ENCODE data around the gene LBHD1. TPM values are rescaled to one million over a fixed set of nuclear protein-coding genes. Genes with fewer than 3 reads are reported as not detected.
A peak's percentile ranks its signal among the peaks of the same experiment; 100 is the strongest.

Gene LBHD1
- total RNA-seq, 1 donor from 2014 or later, result 24.3 TPM

DNA sequence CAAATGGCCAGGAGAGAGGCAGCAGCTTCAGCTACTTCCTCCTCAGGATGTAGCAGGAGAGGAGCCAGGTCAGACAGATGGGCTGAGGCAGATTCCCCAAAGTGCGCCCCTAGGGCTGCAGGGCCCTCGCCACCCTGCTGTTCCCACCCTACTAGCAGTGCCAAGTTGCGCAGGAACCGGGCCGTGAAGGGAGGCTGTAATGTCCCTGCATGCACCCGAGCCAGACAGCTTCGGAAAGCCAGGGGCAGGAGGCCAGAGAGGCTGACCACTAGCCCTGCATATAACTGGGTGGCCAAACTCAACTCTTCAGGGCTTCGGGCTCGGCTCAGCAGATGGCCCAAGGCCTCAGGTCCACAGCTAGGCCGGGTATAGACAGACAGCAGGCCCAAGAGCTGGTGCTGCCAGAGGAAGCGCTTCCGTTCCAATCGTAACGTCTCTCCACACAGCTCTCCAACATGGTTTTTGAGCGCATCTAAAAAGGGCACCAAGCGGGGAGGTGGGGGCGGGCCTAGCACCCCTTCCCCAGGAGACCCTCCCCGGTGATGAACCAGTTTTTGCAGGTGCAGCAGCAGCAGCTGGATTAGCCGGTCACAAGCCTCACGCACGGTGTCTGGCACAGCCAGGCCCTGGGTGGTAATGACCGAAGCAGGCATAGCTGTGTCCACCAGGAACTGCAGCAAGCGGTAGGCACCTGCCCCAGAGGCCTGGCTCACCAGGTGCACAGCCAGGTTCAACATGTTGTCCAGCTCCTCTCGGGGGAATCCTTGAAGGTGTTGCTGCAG lies 23.7 kb downstream of the LBHD1 start:
- H3K27me3 Mint-ChIP-seq (ENCODE audit: insufficient read depth), result no peaks in the 10 kb centered on the region
- no peaks in the 10 kb centered on the region for H3K9me3 Mint-ChIP-seq
- no peak overlapping the region for H3K4me3 Mint-ChIP-seq
- H3K36me3 Mint-ChIP-seq (ENCODE audit: low read depth), result peaks cover 17% of the 10 kb centered on the region
- H3K4me1 Mint-ChIP-seq (ENCODE audit: low read depth), result peaks cover 32% of the 10 kb centered on the region
- intact Hi-C loops (cut with micrococcal nuclease), result no loop called here
- no peak for DNase-seq (ENCODE audit: low spot score)
- no peak overlapping the region for H3K27ac Mint-ChIP-seq

DNA sequence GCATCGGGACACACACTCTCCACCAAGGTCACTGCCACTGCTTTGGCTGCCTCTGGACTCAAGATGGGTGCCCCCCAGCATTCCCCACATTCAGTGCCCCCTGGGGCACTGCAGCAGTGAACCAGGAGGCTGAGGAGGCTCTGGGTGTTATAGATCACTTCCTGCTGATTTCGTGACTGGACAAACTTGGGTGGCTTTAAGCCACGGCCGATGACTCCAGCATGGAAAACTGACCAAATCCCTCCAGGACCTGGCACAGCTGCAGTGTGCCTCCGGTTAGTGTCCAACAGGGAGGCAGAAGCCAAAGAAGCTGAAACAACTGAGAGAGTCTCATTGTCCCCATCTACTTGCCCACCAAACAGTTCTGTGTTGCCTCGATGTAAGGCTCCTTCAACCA lies 24.5 kb downstream of the LBHD1 start:
- Mint-ChIP-seq H3K9me3 (no peaks in the 10 kb centered on the region), H3K4me1 (ENCODE audit: low read depth) (peaks cover 30% of the 10 kb centered on the region), H3K4me3 (peak overlapping the region; percentile 5), H3K27ac (no peak overlapping the region), H3K27me3 (ENCODE audit: insufficient read depth) (no peaks in the 10 kb centered on the region), H3K36me3 (ENCODE audit: low read depth) (peaks cover 16% of the 10 kb centered on the region)
- no peak for DNase-seq (ENCODE audit: low spot score)
- intact Hi-C loops (cut with micrococcal nuclease), result no loop called here

DNA sequence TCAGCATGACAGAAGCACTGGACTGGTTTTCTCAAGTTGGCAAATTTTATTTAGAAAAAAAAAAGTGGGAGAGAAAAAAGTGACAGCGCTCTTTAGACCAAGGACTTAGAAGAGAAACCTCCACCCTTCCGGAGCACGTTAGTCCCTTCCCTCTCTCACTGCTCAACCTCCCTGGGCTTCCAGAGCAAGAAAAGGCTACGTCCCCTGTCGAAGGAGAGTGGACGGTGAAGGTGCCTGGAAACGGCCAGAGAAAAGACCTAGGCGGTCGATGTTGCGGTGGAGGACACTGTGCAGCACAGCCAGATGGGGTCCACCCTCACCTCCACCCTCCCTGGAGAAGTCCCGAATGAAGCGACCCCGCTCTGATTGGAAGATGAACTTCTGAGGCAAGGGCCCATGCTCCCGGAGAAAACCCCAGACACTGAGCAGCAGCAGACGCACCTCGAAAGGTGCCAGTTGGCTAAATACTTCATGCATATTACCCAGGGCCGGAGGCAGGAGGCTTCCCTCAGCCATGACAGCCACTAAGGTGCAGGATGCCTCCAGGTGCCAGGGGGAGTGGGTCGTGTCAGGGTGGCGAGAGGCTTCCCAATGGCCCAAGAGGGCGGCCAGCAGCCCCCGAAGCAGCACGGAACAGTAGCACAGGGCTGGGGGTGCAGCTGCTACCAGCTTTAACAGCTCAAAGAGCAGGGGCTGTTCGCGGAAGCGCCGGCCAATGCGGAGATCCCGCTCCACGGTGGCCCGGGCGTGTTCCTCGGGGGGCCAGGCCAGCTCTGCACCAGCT lies 25.1 kb downstream of the LBHD1 start:
- Mint-ChIP-seq H3K27ac (peak overlapping the region; percentile 98), H3K27me3 (ENCODE audit: insufficient read depth) (no peaks in the 10 kb centered on the region), H3K36me3 (ENCODE audit: low read depth) (peaks cover 13% of the 10 kb centered on the region), H3K4me1 (ENCODE audit: low read depth) (peaks cover 24% of the 10 kb centered on the region), H3K4me3 (peak overlapping the region; percentile 100), H3K9me3 (no peaks in the 10 kb centered on the region)
- no peak for DNase-seq (ENCODE audit: low spot score)
- intact Hi-C loops (cut with micrococcal nuclease), result loop anchor here (1.0 kb wide), 12 partner anchors 18 to 209 kb away; partner anchors contain the start of genes C11orf98, CSKMT, EML3 and HNRNPUL2

DNA sequence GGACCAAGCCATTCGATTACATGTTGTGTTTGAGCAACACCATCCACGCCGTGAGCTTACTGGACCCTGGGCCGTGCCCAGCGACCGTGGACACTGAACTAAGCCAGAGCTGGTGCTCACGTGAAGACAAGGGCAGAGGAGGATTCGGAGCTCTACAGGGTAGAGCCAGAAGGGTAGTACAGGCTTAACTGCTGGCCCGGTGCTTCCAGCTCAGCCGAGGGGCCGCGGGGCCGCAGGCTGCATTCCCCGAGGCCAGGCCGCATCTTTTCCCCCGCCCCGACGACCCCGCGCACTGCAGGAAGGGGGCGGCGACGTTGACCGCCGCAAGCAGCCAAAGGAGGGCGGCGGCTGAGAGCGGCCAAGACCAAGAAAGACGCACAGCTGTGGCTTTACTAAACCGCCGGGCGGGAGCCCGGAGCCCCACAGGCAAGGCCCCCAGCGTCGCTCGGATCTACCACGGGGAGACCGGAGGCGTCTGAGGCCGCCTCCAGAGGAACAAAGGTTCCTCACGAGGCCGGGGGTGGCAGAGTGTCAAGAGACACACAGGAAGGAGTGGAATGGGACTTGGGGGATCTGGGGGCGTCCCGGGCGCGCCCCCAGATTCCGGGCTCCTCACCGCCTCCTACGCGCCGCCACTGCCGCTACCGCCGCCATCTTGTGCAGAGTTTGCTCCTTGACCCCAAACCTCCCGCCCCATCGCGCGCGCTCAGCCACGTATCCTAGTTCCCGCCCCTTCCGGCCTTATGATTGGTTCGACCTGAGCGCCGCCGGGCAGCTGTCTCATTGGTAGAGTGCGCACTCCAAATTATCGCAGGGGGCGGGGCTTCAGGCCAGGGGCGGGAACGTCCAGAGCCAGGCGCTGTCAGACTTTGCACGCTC lies 25.9 kb downstream of the LBHD1 start, which contains the start of gene GANAB:
TSS of gene GANAB (minus strand) at position 668 of the 879 bp plus-strand sequence. CDS start at position 654, 14 bp downstream.
- peak within 1 kb of the TSS; percentile 100 for H3K4me3 Mint-ChIP-seq
- H3K36me3 Mint-ChIP-seq (ENCODE audit: low read depth), result peaks cover 13% of the 10 kb centered on the region
- peak within 1 kb of the TSS; percentile 98 for H3K27ac Mint-ChIP-seq
- DNase-seq (ENCODE audit: low spot score), result peak; percentile 97
- intact Hi-C loops (cut with micrococcal nuclease), result loop anchor here (1.0 kb wide), 12 partner anchors 19 to 210 kb away; partner anchors contain the start of genes C11orf98, CSKMT, EML3 and HNRNPUL2
- H3K27me3 Mint-ChIP-seq (ENCODE audit: insufficient read depth), result no peaks in the 10 kb centered on the region
- peaks cover 25% of the 10 kb centered on the region for H3K4me1 Mint-ChIP-seq (ENCODE audit: low read depth)
- no peaks in the 10 kb centered on the region for H3K9me3 Mint-ChIP-seq

DNA sequence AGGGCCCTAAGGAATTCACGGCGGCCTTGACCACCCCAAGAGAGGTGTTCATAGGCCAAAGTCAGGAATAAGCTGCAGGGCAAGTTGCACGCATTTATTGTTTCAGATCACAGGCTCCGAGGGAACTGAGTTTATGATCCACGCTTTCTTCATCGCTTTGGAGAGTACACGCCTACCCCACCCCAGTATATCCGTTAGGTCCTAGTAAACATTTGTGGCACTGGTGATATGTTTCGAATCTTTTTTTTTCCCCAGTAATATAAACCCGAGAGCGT lies 26.5 kb downstream of the LBHD1 start:
- DNase-seq (ENCODE audit: low spot score), result no peak
- H3K27me3 Mint-ChIP-seq (ENCODE audit: insufficient read depth), result no peaks in the 10 kb centered on the region

DNA sequence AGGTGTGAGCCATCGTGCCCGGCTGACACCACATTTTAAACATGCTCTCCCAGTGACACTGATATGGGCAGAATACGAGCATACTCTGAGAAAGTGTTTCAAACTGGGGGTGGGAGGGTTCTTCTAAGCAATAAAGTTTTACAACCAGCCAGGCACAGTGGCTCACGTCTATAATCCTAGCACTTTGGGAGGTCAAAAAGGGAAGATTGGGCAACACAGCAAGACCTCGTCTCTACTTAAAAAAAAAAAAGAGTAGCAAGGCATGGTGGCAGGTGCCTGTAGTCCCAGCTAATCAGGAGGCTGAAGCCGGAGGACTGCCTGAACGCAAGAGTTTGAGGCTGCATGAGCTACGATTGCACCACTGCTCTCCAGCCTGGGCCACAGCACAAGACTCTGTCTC lies 27.8 kb downstream of the LBHD1 start:
- Mint-ChIP-seq H3K27me3 (ENCODE audit: insufficient read depth) (no peaks in the 10 kb centered on the region), H3K4me3 (peak overlapping the region; percentile 71), H3K9me3 (no peaks in the 10 kb centered on the region), H3K36me3 (ENCODE audit: low read depth) (peaks cover 20% of the 10 kb centered on the region), H3K4me1 (ENCODE audit: low read depth) (peaks cover 39% of the 10 kb centered on the region), H3K27ac (no peak overlapping the region)
- intact Hi-C loops (cut with micrococcal nuclease), result no loop called here
- no peak for DNase-seq (ENCODE audit: low spot score)

More for the DNA sequence above, 26.5 kb downstream of the LBHD1 start:
- Mint-ChIP-seq H3K4me1 (ENCODE audit: low read depth) (peaks cover 31% of the 10 kb centered on the region), H3K36me3 (ENCODE audit: low read depth) (peaks cover 15% of the 10 kb centered on the region), H3K27ac (peak overlapping the region; percentile 98), H3K9me3 (no peaks in the 10 kb centered on the region), H3K4me3 (peak overlapping the region; percentile 100)
- intact Hi-C loops (cut with micrococcal nuclease), result no loop called here

DNA sequence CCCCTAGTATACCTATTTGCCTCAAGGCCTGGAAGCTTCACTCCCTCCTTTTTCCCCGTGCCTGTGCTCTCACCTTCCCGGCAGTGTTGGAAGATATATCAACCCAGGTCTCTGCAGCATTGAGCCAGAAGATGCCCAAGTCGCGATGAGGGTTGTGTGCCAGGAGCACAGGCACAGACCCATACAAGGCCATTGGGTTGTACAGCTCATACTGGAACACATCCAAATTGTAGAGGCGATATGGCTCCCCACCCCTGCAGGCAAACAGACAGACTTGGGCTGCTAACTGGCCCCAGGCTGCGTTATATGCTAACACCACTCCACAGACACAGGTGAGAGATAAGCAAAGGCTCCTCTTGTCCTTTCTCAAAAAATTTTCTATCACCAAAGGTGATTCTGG lies 39.6 kb downstream of the LBHD1 start:
- no peaks in the 10 kb centered on the region for H3K27me3 Mint-ChIP-seq (ENCODE audit: insufficient read depth)
- H3K36me3 Mint-ChIP-seq (ENCODE audit: low read depth), result peaks cover 68% of the 10 kb centered on the region

DNA sequence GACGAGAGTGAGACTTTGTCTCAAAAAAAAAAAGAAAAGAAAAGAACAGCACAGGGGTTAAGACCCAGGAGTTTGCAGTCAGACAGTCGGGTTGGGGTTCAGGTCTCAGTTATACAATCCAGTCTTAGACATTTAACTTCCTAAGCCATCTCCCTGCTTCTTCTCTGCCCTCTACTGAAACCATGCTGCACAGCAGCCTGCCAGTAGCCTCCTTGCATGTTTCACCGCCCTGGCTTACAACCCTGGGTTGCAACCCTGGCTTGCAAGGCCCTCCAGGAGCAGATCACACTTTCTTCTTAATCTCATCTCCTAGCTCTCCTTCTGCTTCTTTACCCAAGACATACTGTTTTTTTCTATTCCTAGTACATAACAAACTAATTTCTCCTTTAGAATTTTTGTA lies 44.4 kb downstream of the LBHD1 start:
- H3K4me3 Mint-ChIP-seq, result no peak overlapping the region
- peaks cover 62% of the 10 kb centered on the region for H3K36me3 Mint-ChIP-seq (ENCODE audit: low read depth)
- DNase-seq (ENCODE audit: low spot score), result no peak

More for the DNA sequence above, 39.6 kb downstream of the LBHD1 start:
- Mint-ChIP-seq H3K9me3 (no peaks in the 10 kb centered on the region), H3K4me1 (ENCODE audit: low read depth) (peaks cover 20% of the 10 kb centered on the region), H3K4me3 (no peak overlapping the region), H3K27ac (no peak overlapping the region)
- intact Hi-C loops (cut with micrococcal nuclease), result no loop called here
- DNase-seq (ENCODE audit: low spot score), result no peak

DNA sequence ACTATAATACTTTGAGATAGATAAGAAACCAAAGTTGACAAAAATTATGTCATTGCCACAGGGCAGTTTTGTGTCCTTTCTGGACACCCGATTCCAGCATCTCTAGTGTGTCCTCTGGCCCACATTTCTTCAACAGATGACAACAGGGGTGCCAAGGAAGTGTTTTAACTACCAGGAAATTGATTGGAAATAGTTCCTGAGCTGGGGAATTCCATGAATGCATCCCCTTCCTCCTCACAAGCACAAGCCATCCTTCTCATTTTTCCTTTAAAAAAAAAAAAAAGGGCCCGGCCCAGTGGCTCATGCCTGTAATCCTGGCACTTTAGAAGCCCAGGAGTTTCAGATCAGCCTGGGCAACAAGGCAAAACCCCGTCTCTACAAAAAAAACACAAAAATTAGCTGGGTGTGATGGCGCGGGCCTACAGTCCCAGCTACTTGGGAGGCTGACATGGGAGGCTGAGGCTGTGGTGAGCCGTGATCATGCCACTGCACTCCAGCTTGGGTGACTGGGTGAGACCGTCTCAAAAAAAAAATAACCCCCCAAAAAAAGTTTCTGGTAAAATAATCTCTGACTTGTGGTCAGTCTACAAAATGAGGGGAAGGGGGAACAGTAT lies 49.5 kb downstream of the LBHD1 start:
- peaks cover 25% of the 10 kb centered on the region for H3K4me1 Mint-ChIP-seq (ENCODE audit: low read depth)
- intact Hi-C loops (cut with micrococcal nuclease), result loop anchor here (1.0 to 5.0 kb wide), 8 partner anchors 10 to 220 kb away; partner anchors contain the start of genes C11orf98, CSKMT, EML3 and GANAB
- peak overlapping the region; percentile 82 for H3K4me3 Mint-ChIP-seq
- peaks cover 38% of the 10 kb centered on the region for H3K36me3 Mint-ChIP-seq (ENCODE audit: low read depth)
- H3K9me3 Mint-ChIP-seq, result no peaks in the 10 kb centered on the region
- H3K27ac Mint-ChIP-seq, result peak overlapping the region; percentile 96
- no peaks in the 10 kb centered on the region for H3K27me3 Mint-ChIP-seq (ENCODE audit: insufficient read depth)
- DNase-seq (ENCODE audit: low spot score), result no peak

More for the DNA sequence above, 44.4 kb downstream of the LBHD1 start:
- Mint-ChIP-seq H3K9me3 (no peaks in the 10 kb centered on the region), H3K4me1 (ENCODE audit: low read depth) (no peaks in the 10 kb centered on the region), H3K27me3 (ENCODE audit: insufficient read depth) (no peaks in the 10 kb centered on the region), H3K27ac (no peak overlapping the region)
- intact Hi-C loops (cut with micrococcal nuclease), result no loop called here

DNA sequence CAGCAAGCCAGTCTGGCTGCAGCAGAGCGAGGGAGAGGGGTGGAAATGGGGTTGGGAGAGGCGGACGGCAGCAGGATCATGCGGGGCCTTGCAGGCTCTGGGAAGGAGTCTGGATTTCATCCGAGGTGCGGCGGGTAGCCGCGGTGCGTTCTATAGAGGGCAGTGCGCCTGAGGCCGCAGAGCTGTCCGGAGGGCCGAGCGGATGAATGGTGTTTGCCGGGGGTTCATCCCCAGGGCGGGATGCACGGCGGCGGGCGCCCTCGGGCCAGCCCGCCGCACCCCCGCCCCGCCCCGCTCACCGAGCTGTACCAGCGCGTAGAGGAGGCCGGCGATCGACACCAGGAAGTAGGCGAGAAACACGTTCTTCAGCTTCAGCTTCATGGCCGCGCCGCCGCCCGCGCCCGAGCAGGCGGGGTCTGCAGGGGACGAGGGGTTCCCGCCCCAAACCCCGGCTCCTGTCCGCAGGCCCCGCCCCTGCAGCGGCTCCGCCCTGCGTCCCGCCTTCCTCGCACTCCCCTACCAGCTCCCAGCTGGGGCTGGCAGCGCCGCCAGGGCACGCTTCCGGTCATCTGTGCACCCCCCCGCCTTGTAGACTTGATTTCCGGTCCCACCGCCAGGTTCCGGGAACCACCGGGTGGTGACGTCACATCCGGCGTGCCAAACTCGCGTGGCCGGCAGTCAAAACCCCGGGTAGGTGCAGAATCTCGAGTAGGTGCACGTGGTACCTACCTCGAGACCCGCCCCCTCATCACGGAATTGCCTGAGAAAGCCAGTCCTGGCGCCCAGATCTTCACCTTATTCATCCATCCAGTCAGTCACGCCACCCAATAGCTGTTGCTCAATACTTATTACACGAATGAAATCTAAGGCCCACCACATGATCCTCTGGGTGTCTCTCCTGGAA lies 50.2 kb downstream of the LBHD1 start, which contains the start of gene B3GAT3:
TSS of gene B3GAT3 (minus strand) at position 420 of the 904 bp plus-strand sequence. CDS start at position 381, 39 bp downstream.
- Mint-ChIP-seq H3K36me3 (ENCODE audit: low read depth) (peaks cover 35% of the 10 kb centered on the region), H3K9me3 (no peaks in the 10 kb centered on the region)

DNA sequence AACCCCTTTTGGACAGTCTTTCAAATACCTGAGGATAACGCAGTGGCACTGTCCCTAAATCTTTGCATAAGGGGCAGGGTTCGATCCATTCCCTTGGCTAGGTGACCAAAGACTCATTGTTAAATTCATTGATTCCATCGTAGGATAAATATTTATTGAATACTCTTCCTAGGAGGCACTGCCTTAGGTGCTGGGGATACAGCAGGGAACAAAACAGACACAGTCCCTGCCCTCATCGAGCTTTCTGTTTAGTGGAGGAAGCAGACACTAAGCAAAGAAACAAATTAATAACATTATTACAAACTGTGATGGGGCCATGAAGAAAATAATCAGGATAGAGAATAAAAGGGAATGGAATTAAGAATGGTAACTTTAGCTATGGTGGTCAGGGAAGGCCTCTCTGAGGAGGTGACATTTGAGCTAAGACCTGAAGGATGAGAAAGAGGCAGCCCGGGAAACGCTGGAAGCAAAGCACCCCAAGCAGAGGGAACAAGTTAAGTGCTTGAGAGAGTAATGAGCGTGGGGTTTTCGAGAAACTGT lies 51.0 kb downstream of the LBHD1 start:
- no peaks in the 10 kb centered on the region for H3K9me3 Mint-ChIP-seq
- no peak for DNase-seq (ENCODE audit: low spot score)
- peak overlapping the region; percentile 95 for H3K4me3 Mint-ChIP-seq
- H3K27me3 Mint-ChIP-seq (ENCODE audit: insufficient read depth), result no peaks in the 10 kb centered on the region
- peaks cover 25% of the 10 kb centered on the region for H3K4me1 Mint-ChIP-seq (ENCODE audit: low read depth)
- H3K36me3 Mint-ChIP-seq (ENCODE audit: low read depth), result peaks cover 35% of the 10 kb centered on the region
- intact Hi-C loops (cut with micrococcal nuclease), result loop anchor here (5.0 kb wide), 1 partner anchor 221 kb away; no protein-coding TSS in a partner anchor
- peak overlapping the region; percentile 92 for H3K27ac Mint-ChIP-seq

More for the DNA sequence above, 50.2 kb downstream of the LBHD1 start, which contains the start of gene B3GAT3:
- Mint-ChIP-seq H3K4me3 (peak within 1 kb of the TSS; percentile 95), H3K4me1 (ENCODE audit: low read depth) (peaks cover 25% of the 10 kb centered on the region), H3K27me3 (ENCODE audit: insufficient read depth) (no peaks in the 10 kb centered on the region), H3K27ac (peak within 1 kb of the TSS; percentile 96)
- DNase-seq (ENCODE audit: low spot score), result peak; percentile 96
- intact Hi-C loops (cut with micrococcal nuclease), result loop anchor here (1.0 to 5.0 kb wide), 8 partner anchors 10 to 220 kb away; partner anchors contain the start of genes C11orf98, CSKMT, EML3 and GANAB

Measured in activated T-helper 1 cell treated with anti-CD3 and anti-CD28 coated beads, Interleukin-12 subunit alpha, Interleukin-12 subunit beta, Interleukin-2, Interleukin-4 antibody, amounts not matched to agents 30 ng/mL and 10 ng/mL and 1 ng/mL, durations not matched to agents 14 hours and 24 hours and 36 hours (primary cell).